NCI-H1694 (cell line): ENCODE results near the gene NUDT14.

Experiments
- DNase-seq: peaks from one replicate; lab custom pipeline; 2025; lab: John Stamatoyannopoulos, UW

Gene NUDT14

GRCh38 chr14:105212541-105213300, 31.6 kb upstream of the NUDT14 start:
- DNase-seq: no peak

GRCh38 chr14:105211758-105212089, 30.6 kb upstream of the NUDT14 start:
- no peak for DNase-seq

DNA sequence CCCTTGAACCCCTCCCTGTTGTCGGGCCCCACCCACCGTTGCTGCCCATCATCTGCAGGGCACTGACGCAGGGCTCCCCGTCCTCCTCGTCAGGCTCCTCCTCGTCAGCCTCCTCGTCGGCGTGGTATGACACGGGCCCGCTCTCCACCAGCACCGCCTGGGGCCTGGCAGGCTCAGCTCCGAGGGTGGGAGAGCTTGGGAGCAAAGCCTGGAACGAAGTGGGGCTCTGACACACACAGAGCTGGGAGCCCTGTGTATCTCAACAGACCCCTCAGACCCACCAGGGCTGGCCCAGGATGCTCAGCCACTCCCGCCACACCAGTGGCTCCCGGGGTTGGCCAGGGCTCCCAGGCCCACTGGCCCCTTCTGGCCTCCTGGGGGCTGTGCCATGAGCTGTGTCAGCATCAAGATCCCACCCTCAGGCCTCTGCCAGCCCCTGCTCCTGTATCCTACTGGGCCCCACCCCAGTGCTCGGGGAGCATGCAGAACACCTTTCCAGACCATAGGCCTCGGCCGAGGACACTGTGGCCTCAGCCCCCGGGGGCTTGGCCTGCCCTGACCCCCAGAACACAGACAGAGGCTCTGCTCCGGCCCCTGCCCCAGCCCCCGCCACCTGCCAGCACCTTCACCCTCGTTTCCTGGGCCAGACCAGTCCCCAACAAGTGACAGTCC, 30.1 kb upstream of the NUDT14 start:
- DNase-seq: no peak

DNA sequence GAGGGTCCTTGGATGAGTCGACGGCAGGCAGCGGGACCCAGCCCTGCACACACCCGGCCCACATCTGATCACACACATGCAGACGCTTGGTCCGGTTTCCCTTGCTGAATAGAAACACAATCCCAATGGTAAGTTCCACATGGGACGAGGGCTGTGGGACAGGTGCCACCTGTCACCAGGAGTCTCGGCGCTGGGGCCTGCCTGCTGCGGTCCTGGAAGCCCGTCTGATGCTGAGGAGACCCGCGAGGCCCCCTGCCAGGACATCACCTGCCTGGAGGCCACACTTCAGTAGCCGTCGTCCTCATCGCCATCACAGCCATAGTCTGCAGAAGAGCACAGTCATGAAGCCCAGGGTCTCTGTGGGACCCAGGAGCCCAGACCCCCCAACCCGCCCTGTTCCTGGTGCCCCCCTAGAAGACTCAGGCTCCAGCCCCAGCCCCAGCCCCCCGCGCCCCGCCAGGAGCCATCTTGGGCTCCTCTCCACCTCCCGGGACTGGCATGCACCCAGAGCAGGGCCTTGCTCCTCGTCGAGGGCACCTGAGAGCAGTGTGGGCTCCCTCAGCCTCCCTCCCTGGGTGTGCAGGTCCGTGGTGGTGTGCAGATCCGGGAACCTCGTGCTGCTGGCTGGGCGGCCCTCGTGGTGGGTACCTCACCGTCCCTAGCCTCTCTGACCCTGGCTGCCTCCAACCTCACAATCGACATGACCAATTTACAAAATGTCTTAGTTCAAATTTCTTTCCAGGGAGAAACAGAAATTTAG, 29.3 kb upstream of the NUDT14 start:
- DNase-seq: no peak

GRCh38 chr14:105209646-105210045, 28.5 kb upstream of the NUDT14 start:
- no peak for DNase-seq

GRCh38 chr14:105209091-105209490, 28.0 kb upstream of the NUDT14 start:
- no peak for DNase-seq

- no peak for DNase-seq
Observed at GRCh38 chr14:105208738-105209075, 27.6 kb upstream of the NUDT14 start.

DNA sequence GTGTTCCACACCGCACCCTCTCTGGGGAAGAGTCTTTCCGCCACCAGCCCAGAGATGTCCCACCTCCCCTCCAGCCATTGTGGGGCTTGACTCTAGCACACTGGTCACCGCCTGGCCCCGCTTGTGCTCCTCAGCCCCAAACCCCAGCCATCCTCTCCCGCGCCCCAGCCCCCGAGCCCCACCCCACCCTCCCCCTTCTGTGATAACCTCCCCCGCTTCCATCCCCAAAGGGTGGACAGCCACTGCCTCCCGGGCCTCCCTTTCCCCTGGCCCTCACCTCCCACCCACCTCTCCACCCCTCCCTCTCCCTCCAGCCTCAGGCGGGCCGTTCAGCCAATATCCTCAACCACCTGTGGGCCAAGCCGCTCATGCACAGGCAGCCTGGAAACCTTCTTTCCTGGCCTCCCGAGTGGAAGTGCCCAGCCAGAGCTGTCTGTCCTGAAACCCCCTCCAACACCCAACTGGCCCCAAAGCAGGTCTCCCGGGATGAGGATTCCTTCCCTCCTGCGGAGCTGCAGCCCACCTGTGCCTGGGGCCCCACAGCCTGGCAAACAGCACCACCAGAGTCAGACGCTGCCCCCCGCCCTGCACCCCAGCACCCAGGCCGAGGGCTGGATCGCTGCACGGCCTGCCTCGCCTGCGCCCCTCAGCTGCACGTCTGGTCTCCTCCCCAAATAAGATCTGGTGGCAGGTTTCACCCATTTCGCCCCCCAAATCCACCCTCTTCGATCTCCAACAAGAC, 27.1 kb upstream of the NUDT14 start:
- DNase-seq: no peak

GRCh38 chr14:105207460-105207901, 26.4 kb upstream of the NUDT14 start:
- no peak for DNase-seq

DNA sequence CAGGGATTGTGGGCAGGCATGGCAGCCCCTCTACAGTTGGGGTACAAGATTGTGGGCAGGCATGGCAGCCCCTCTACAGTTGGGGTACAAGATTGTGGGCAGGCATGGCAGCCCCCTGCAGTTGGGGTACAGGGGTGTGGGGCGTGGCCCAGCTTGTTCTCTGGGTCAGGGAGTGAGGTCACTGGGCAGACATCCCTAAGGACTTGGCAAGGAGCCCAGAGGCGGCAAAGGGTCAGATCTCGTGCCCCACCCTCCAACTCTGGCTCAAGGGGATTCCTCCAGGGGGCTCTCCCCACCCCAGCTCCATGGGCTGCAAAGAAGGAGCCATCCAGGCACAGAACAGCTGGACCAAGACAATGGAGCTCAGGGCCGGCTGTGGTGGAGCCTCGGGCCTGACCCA, 25.8 kb upstream of the NUDT14 start:
- no peak for DNase-seq

GRCh38 chr14:105205673-105206208, 24.6 kb upstream of the NUDT14 start:
- DNase-seq: peak; percentile 49

- no peak for DNase-seq
Observed at GRCh38 chr14:105204931-105205672, 24.0 kb upstream of the NUDT14 start.

DNA sequence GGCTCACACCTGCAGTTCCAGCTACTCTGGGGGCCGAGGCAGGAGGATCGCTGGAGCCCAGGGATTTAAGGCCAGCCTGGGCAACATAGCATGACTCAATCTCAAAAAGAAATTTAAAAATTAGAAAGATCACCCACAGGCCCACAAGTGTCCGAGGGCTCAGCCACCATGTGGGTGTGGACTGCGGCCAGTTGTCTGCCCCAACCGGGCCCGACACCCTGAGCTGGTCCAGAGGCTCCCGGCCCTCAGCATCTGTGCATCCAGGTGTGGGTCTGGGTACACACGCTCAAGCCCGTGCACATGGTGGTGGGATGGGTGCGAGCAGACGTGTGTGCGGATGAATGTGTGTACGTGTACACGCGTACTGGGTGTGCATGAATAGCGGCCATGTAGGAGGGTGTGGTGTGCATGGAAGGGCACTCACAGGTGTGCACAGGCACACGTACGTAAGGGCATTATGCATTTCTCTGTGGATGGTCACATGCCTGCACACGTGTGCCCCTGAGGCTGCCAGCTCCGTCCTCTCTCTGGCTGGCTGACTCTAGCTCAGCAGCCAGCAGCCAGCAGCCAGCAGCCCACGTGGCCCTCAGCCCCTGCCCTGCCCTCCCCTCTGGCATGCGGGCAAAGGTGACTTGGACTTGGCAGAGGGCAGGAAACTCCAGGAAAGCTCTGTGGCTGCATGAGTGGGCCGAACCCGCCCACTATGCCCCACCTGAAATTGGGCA, 23.3 kb upstream of the NUDT14 start:
- no peak for DNase-seq

- no peak for DNase-seq
Observed at GRCh38 chr14:105203701-105204100, 22.6 kb upstream of the NUDT14 start.

- peak; percentile 93 for DNase-seq
Observed at GRCh38 chr14:105203057-105203531, 22.0 kb upstream of the NUDT14 start.

- no peak for DNase-seq
Observed at GRCh38 chr14:105201925-105202513, 20.9 kb upstream of the NUDT14 start.

- DNase-seq: no peak
Observed at GRCh38 chr14:105201156-105201924, 20.2 kb upstream of the NUDT14 start.

DNA sequence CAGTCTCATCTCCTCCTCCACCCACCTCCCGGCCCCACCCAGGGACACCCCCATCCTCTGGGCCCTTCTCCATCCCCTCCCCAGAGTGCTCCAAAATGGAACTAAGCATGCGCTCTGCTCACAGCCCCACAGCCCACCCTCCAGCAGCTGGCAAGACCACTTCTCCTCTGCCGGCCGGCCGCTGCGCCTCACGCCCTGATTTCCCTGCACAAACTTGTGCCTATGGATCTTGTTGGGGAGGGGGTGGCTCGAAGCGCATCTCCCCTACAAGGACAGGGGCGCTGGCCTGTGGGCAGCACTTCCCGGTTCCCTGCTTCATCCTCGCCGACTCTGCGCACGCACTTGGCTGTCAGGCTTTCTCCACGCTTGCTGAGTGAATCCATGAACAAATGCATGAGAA, 19.5 kb upstream of the NUDT14 start:
- DNase-seq: no peak

GRCh38 chr14:105200074-105200473, 19.0 kb upstream of the NUDT14 start:
- no peak for DNase-seq
